CD14-positive monocyte (primary cell): ENCODE measurements around the gene TP73. TPM values are rescaled to one million over a fixed set of nuclear protein-coding genes. Genes with fewer than 3 reads are reported as not detected.

Experiments
- DNase-seq, 3 donors: peaks; one replicate each; pipeline ENCODE4 v3.0.0-alpha.2; 2011 to 2022
- H2AFZ ChIP-seq: 2 replicates; pipeline ENCODE4 v1.6.0; 2012; ENCODE audit warnings: mild to moderate bottlenecking, low read depth, low read length, inconsistent platforms; ENCODE audit not compliant: insufficient read depth, poor library complexity, severe bottlenecking
- H3K27ac ChIP-seq, 2 donors: 1 replicate in 1 of 2; 2 replicates in 1 of 2; pipeline ENCODE4 v1.5.1; 2012 to 2013; ENCODE audit warnings: low read length in 2 of 2, control low read depth in 1 of 2, inconsistent platforms in 1 of 2, low read depth in 1 of 2, mild to moderate bottlenecking in 1 of 2
- H3K27me3 ChIP-seq, 2 donors: one replicate each; pipeline versions ENCODE4 v1.6.0 to v1.6.1; 2011 to 2013; ENCODE audit warnings: low read length in 2 of 2; ENCODE audit not compliant: control insufficient read depth in 2 of 2, insufficient read depth in 2 of 2
- H3K36me3 ChIP-seq, 2 donors: replicated peaks in 1 of 2; 1 replicate in 1 of 2; 2 replicates in 1 of 2; pipeline versions ENCODE4 v1.5.1 to v1.6.1; 2012 to 2013; ENCODE audit warnings: low read length in 2 of 2, control low read depth in 1 of 2, inconsistent platforms in 1 of 2, mild to moderate bottlenecking in 1 of 2; ENCODE audit not compliant: insufficient read depth in 2 of 2, control insufficient read depth in 1 of 2
- H3K4me1 ChIP-seq, 2 donors: 1 replicate in 1 of 2; 2 replicates in 1 of 2; pipeline versions ENCODE4 v1.5.1 to v1.6.1; 2012 to 2013; ENCODE audit warnings: low read length in 2 of 2, control low read depth in 1 of 2, inconsistent platforms in 1 of 2, mild to moderate bottlenecking in 1 of 2, moderate library complexity in 1 of 2; ENCODE audit not compliant: insufficient read depth in 2 of 2, control insufficient read depth in 1 of 2
- H3K4me2 ChIP-seq: replicated peaks from 2 replicates; pipeline ENCODE3; 2012; ENCODE audit warnings: low read length, moderate library complexity, mild to moderate bottlenecking; ENCODE audit not compliant: poor library complexity, severe bottlenecking; ENCODE audit errors: extremely low read depth
- H3K4me3 ChIP-seq, 3 experiments: fragments of 200-600 bp in 1 of 3; sonication (generic) in 1 of 3; replicated peaks in 1 of 3; 1 replicate in 2 of 3; 2 replicates in 1 of 3; pipeline ENCODE4 v1.5.1; 2011 to 2013; ENCODE audit warnings: low read length in 3 of 3, mild to moderate bottlenecking in 3 of 3, control low read depth in 2 of 3, low read depth in 2 of 3, inconsistent platforms in 1 of 3, moderate library complexity in 1 of 3
- H3K79me2 ChIP-seq: 2 replicates; pipeline ENCODE4 v1.6.0; 2012; ENCODE audit warnings: mild to moderate bottlenecking, control low read depth, inconsistent platforms, low read length, moderate library complexity; ENCODE audit not compliant: insufficient read depth
- H3K9ac ChIP-seq: 2 replicates; pipeline ENCODE4 v1.6.0; 2017; ENCODE audit warnings: low read length, mild to moderate bottlenecking; ENCODE audit not compliant: insufficient read depth, poor library complexity, severe bottlenecking
- H3K9me3 ChIP-seq, 2 donors: replicated peaks in 1 of 2; 1 replicate in 1 of 2; 2 replicates in 1 of 2; pipeline versions ENCODE4 v1.5.1 to v1.6.1; 2012 to 2013; ENCODE audit warnings: low read length in 2 of 2, control low read depth in 1 of 2; ENCODE audit not compliant: control insufficient read depth in 1 of 2, insufficient read depth in 1 of 2
- H4K20me1 ChIP-seq: 2 replicates; pipeline ENCODE4 v1.6.0; 2012; ENCODE audit warnings: mild to moderate bottlenecking, low read length, control low read depth, moderate library complexity; ENCODE audit not compliant: insufficient read depth
- H3K27ac Mint-ChIP-seq, 7 donors: one replicate each; pipeline ENCODE4 v1.8.0; 2020; ENCODE audit warnings: mild to moderate bottlenecking in 7 of 7, mixed read lengths in 7 of 7, moderate library complexity in 6 of 7, inconsistent platforms in 2 of 7
- H3K27me3 Mint-ChIP-seq, 3 donors: one replicate each; pipeline ENCODE4 v1.8.0; 2021 to 2022; ENCODE audit warnings: low read depth in 3 of 3, mild to moderate bottlenecking in 3 of 3, mixed read lengths in 3 of 3, moderate library complexity in 3 of 3, inconsistent platforms in 1 of 3
- H3K36me3 Mint-ChIP-seq, 2 donors: one replicate each; pipeline ENCODE4 v1.8.0; 2020; ENCODE audit warnings: mixed read lengths in 2 of 2, inconsistent platforms in 1 of 2, mild to moderate bottlenecking in 1 of 2
- H3K4me1 Mint-ChIP-seq: one replicate; pipeline ENCODE4 v1.8.0; 2020; ENCODE audit warnings: mild to moderate bottlenecking, mixed read lengths
- H3K4me3 Mint-ChIP-seq, 2 donors: one replicate each; pipeline ENCODE4 v1.8.0; 2020; ENCODE audit warnings: mild to moderate bottlenecking in 2 of 2, mixed read lengths in 2 of 2, moderate library complexity in 1 of 2
- H3K9me3 Mint-ChIP-seq, 7 donors: one replicate each; pipeline ENCODE4 v1.8.0; 2020 to 2022; ENCODE audit warnings: mixed read lengths in 7 of 7, mild to moderate bottlenecking in 6 of 7, moderate library complexity in 6 of 7, inconsistent platforms in 2 of 7
- CTCF ChIP-seq: fragments of 200-600 bp; IDR thresholded peaks from one replicate; pipeline ENCODE4 v1.8.0; 2022; ENCODE audit warnings: antibody characterized with exemption, mild to moderate bottlenecking
- WGBS: methylation state at CpG from one replicate; pipeline ENCODE4 v1.1.5; 2013; ENCODE audit warnings: missing lambda C conversion rate; ENCODE audit not compliant: insufficient coverage; 5-methylcytosine and 5-hydroxymethylcytosine counted together
- intact Hi-C, 2 donors: fragments of 100-400 bp; cut with micrococcal nuclease; formaldehyde crosslinking; loops; one replicate each; pipeline versions ENCODE4 v1.15.0 to v1.15.1; 2023
- polyA plus RNA-seq, 3 donors: library from polyadenylated mRNA; depleted of rRNA in 1 of 3; unstranded in 2 of 3; stranded (reverse) in 1 of 3; fragments of 300-500 nt in 2 of 3; fragments of >200 nt in 1 of 3; fragmentation: Illumina TruSeq in 2 of 3; gene quantifications; 1 replicate in 2 of 3; 2 replicates in 1 of 3; pipeline ENCODE4 v1.2.3, GENCODE V29; 2012 to 2021

TP73 gene
- polyA plus RNA-seq, 3 donors, result 0.21 to 0.42 TPM; not detected in 1

GRCh38 chr1:3717715-3718601 is 65.6 kb downstream of the TP73 start:
- no peaks in the 10 kb centered on the region for H3K79me2 ChIP-seq
- H3K4me1 ChIP-seq, result peaks cover 6 to 9% of the 10 kb centered on the region in 2 donors
- TF ChIP-seq CTCF, result no peak
- Mint-ChIP-seq H3K27ac (no peak overlapping the region), H3K9me3 (peaks cover 0 to 1% (median 0%) of the 10 kb centered on the region in 7 donors), H3K4me3 (no peak overlapping the region), H3K4me1 (peaks cover 2% of the 10 kb centered on the region), H3K36me3 (no peaks in the 10 kb centered on the region), H3K27me3 (peaks cover 4 to 15% (median 6%) of the 10 kb centered on the region in 3 donors)
- intact Hi-C loops, result loop anchor here in 1 of 2 donors (2.0 kb wide), 1 partner anchor 21 kb away; no protein-coding TSS in a partner anchor
- peaks cover 0 to 3% of the 10 kb centered on the region in 2 donors for H3K27me3 ChIP-seq
- H3K27ac ChIP-seq, result no peak overlapping the region
- DNase-seq, result no peak
- H3K36me3 ChIP-seq, result no peaks in the 10 kb centered on the region
- H2AFZ ChIP-seq, result no peak overlapping the region
- no peak overlapping the region for H3K4me3 ChIP-seq
- no peaks in the 10 kb centered on the region for H3K9me3 ChIP-seq
- H3K9ac ChIP-seq, result no peak overlapping the region
- WGBS, result 29% methylated on average over 37 of the region's 40 CpGs
- H3K4me2 ChIP-seq, result no peak overlapping the region
- H4K20me1 ChIP-seq, result no peaks in the 10 kb centered on the region

GRCh38 chr1:3718764-3719163 is 66.4 kb downstream of the TP73 start:
- Histone ChIP-seq H3K4me3 (no peak overlapping the region), H3K4me1 (peaks cover 6 to 9% of the 10 kb centered on the region in 2 donors), H3K36me3 (no peaks in the 10 kb centered on the region), H4K20me1 (no peaks in the 10 kb centered on the region), H3K4me2 (no peak overlapping the region), H3K79me2 (no peaks in the 10 kb centered on the region), H3K27me3 (peaks cover 0 to 3% of the 10 kb centered on the region in 2 donors), H3K27ac (no peak overlapping the region), H3K9ac (no peak overlapping the region), H2AFZ (no peak overlapping the region), H3K9me3 (no peaks in the 10 kb centered on the region)
- DNase-seq, result no peak
- no peak for TF ChIP-seq CTCF
- Mint-ChIP-seq H3K36me3 (no peaks in the 10 kb centered on the region), H3K27me3 (peaks cover 3 to 15% (median 4%) of the 10 kb centered on the region in 3 donors), H3K9me3 (peaks cover 0 to 1% (median 0%) of the 10 kb centered on the region in 7 donors), H3K4me1 (peaks cover 2% of the 10 kb centered on the region), H3K4me3 (no peak overlapping the region), H3K27ac (no peak overlapping the region)
- WGBS, result 93% methylated on average over 6 of the region's 14 CpGs
- intact Hi-C loops, result no loop called here
